Panc1 (cell line): Measurements from ENCODE around the gene BACE1. TPM values are rescaled to one million over a fixed set of nuclear protein-coding genes. Genes with fewer than 3 reads are reported as not detected.

Experiments used
- ATAC-seq: fragments of 200-7000 bp; cut with Tn5 transposase; 2 replicates; pipeline ENCODE4 v1.9.1; 2020; ENCODE audit warnings: mild to moderate bottlenecking, moderate library complexity
- BruUV-seq: library from RNA; stranded (reverse); fragments of 400-500 nt; replicated peaks from 2 replicates; lab custom pipeline; 2021; lab: Mats Ljungman, UMichigan
- CTCF ChIA-PET: fragments of 300-600 bp; sonication (Branson Sonifier 250); formaldehyde crosslinking; loops from one replicate; lab custom pipeline; 2022; ENCODE audit warnings: antibody characterized with exemption; lab: Charles Lee
- POLR2A ChIA-PET: fragments of 300-600 bp; sonication (Branson Sonifier 250); formaldehyde crosslinking; loops from one replicate; lab custom pipeline; 2022; ENCODE audit warnings: antibody characterized with exemption; lab: Charles Lee
- DNase-seq: peaks from one replicate; pipeline ENCODE4 v3.0.0-alpha.2; 2010; ENCODE audit warnings: low read depth, low spot score
- H3K27ac ChIP-seq: 2 replicates; pipeline ENCODE4 v1.5.1; 2011; ENCODE audit warnings: mild to moderate bottlenecking, low read length, inconsistent platforms
- H3K27me3 ChIP-seq: fragments of 200-500 bp; sonication (Bioruptor generic); 2 replicates; pipeline ENCODE4 v1.6.0; 2014; ENCODE audit warnings: low read length, inconsistent platforms; ENCODE audit not compliant: control insufficient read depth, insufficient read depth
- H3K36me3 ChIP-seq: fragments of 200-500 bp; sonication (Bioruptor generic); 2 replicates; pipeline ENCODE4 v1.5.1; 2014; ENCODE audit warnings: inconsistent platforms, mild to moderate bottlenecking, low read length, moderate library complexity; ENCODE audit not compliant: control insufficient read depth, insufficient read depth
- H3K4me1 ChIP-seq: 2 replicates; pipeline ENCODE4 v1.5.1; 2011; ENCODE audit warnings: inconsistent platforms, mild to moderate bottlenecking, low read length, moderate library complexity; ENCODE audit not compliant: control insufficient read depth, insufficient read depth
- H3K4me3 ChIP-seq, 2 experiments: 2 replicates each; pipeline ENCODE4 v1.5.1; 2011 to 2012; ENCODE audit warnings: low read depth in 2 of 2, low read length in 2 of 2, mild to moderate bottlenecking in 2 of 2, inconsistent platforms in 1 of 2, moderate library complexity in 1 of 2
- H3K9me3 ChIP-seq: fragments of 200-500 bp; sonication (Bioruptor generic); 2 replicates; pipeline ENCODE4 v1.5.1; 2014; ENCODE audit warnings: low read depth, mild to moderate bottlenecking, inconsistent platforms, low read length, moderate library complexity; ENCODE audit not compliant: control insufficient read depth, insufficient read depth
- CTCF ChIP-seq: fragments of 450-650 bp; IDR thresholded peaks from 2 replicates; pipeline ENCODE4 v1.5.1; 2017; ENCODE audit warnings: mild to moderate bottlenecking
- POLR2AphosphoS5 ChIP-seq: IDR thresholded peaks from 2 replicates; pipeline ENCODE4 v1.6.1; 2012; ENCODE audit warnings: mild to moderate bottlenecking, low read depth, low read length, moderate library complexity
- REST ChIP-seq, 2 experiments: IDR thresholded peaks; 2 replicates each; pipeline ENCODE4 v1.6.1; 2011 to 2012; ENCODE audit warnings: low read depth in 2 of 2, control low read depth in 1 of 2, low read length in 1 of 2, mild to moderate bottlenecking in 1 of 2, moderate library complexity in 1 of 2; ENCODE audit not compliant: insufficient read depth in 1 of 2
- SIN3A ChIP-seq: IDR thresholded peaks from 2 replicates; pipeline ENCODE4 v1.6.1; 2012; ENCODE audit warnings: low read depth, mild to moderate bottlenecking, low read length, moderate library complexity, borderline replicate concordance; ENCODE audit not compliant: insufficient read depth
- TCF7L2 ChIP-seq: IDR thresholded peaks from 2 replicates; pipeline ENCODE4 v1.6.1; 2011; ENCODE audit warnings: mild to moderate bottlenecking, low read depth, low read length, inconsistent platforms
- in situ Hi-C: cut with HindIII; loops from 2 replicates; pipeline ENCODE4 v1.10.0; 2016; ENCODE audit warnings: low sequenced_read_pairs, low pct_unique_long_range_greater_than_20kb
- intact Hi-C: fragments of 100-400 bp; cut with micrococcal nuclease; formaldehyde crosslinking; loops from one replicate; pipeline ENCODE4 v1.10.0; 2022; ENCODE audit not compliant: unreplicated experiment
- total RNA-seq: library from RNA; stranded (reverse); gene quantifications from one replicate; pipeline ENCODE4 v1.2.1, GENCODE V29; 2021; ENCODE audit not compliant: unreplicated experiment

The BACE1 gene
- total RNA-seq, 1 experiment from 2014 or later = 4.9 TPM

- Histone ChIP-seq H3K4me3 (no peak overlapping the region), H3K36me3 (no peaks in the 10 kb centered on the region), H3K27ac (no peak overlapping the region), H3K27me3 (no peaks in the 10 kb centered on the region), H3K4me1 (peaks cover 11% of the 10 kb centered on the region), H3K9me3 (no peaks in the 10 kb centered on the region)
- TF ChIP-seq TCF7L2 (no peak), REST (IDR thresholded peaks at IDR 0.05; ENCODE audit: insufficient read depth in 1 of 2, low read depth in 2 of 2, low read length in 1 of 2) (no peak), POLR2AphosphoS5 (no peak), SIN3A (no peak), CTCF (no peak)
- in situ Hi-C loops = no loop called here
- ATAC-seq (no peak), DNase-seq (no peak)
- ChIA-PET CTCF (interaction anchor here (0.5 to 0.7 kb wide), 2 partner anchors 25 to 106 kb away, joined by 3 to 4 read pairs; no protein-coding TSS in a partner anchor), POLR2A (interaction anchor here (0.6 kb wide), 1 partner anchor 88 kb away, joined by 3 read pairs; no protein-coding TSS in a partner anchor)
- no TSS peak for BruUV-seq
- intact Hi-C loops = loop anchor here (5.0 kb wide), 1 partner anchor 82 kb away; no protein-coding TSS in a partner anchor
Observed at GRCh38 chr11:117319214-117319840, 3.3 kb upstream of the BACE1 start.

- ATAC-seq = no peak
- intact Hi-C loops = loop anchor here (5.0 kb wide), 1 partner anchor 81 kb away; no protein-coding TSS in a partner anchor
- Histone ChIP-seq H3K4me1 (peaks cover 11% of the 10 kb centered on the region), H3K27me3 (no peaks in the 10 kb centered on the region), H3K4me3 (no peak overlapping the region), H3K27ac (no peak overlapping the region), H3K9me3 (no peaks in the 10 kb centered on the region), H3K36me3 (no peaks in the 10 kb centered on the region)
- no peak for DNase-seq
- no peak for TF ChIP-seq POLR2AphosphoS5
- TF ChIP-seq TCF7L2 = no peak
- no peak for TF ChIP-seq CTCF
- TF ChIP-seq SIN3A = no peak
- no peak for TF ChIP-seq REST (IDR thresholded peaks at IDR 0.05; ENCODE audit: insufficient read depth in 1 of 2, low read depth in 2 of 2, low read length in 1 of 2)
- in situ Hi-C loops = no loop called here
- no TSS peak for BruUV-seq
- ChIA-PET POLR2A (interaction anchor here (0.6 kb wide), 2 partner anchors 88 to 342 kb away, joined by 3 to 6 read pairs; no protein-coding TSS in a partner anchor), CTCF (interaction anchor here (0.7 kb wide), 1 partner anchor 107 kb away, joined by 3 read pairs; no protein-coding TSS in a partner anchor)
Observed at GRCh38 chr11:117318738-117319137, 2.7 kb upstream of the BACE1 start.
